ENCODE results near the gene TMEM258. TPM values are rescaled to one million over a fixed set of nuclear protein-coding genes. Genes with fewer than 3 reads are reported as not detected.

Gene TMEM258
- polyA plus RNA-seq (2012; ENCODE audit: insufficient read depth, insufficient read length, low read depth): 262 TPM

GRCh38 chr11:61792310-61793082 is at the start of gene TMEM258, which contains the start of gene FEN1:
Gene TMEM258, minus strand, starts transcription at chr11:61792599. Its CDS starts 41 bp downstream, at chr11:61792558.
Gene FEN1, plus strand, starts transcription at chr11:61792911. Its CDS starts 2,451 bp downstream, at chr11:61795362.
- Histone ChIP-seq H3K4me1 (no peaks in the 10 kb centered on the region), H3K4me3 (ENCODE audit: low read depth, low read length) (peak within 1 kb of the TSS; percentile 88), H3K27me3 (no peaks in the 10 kb centered on the region), H3K9me3 (no peaks in the 10 kb centered on the region), H3K36me3 (peaks cover 21% of the 10 kb centered on the region)
- TF ChIP-seq CTCF (IDR thresholded peaks at IDR 0.05; ENCODE audit: low read depth, low read length): no peak
- DNase-seq: peak; percentile 85

GRCh38 chr11:61841636-61842527 is 49.5 kb upstream of the TMEM258 start:
- H3K4me1 ChIP-seq: no peaks in the 10 kb centered on the region
- peaks cover 15% of the 10 kb centered on the region for H3K36me3 ChIP-seq
- no peaks in the 10 kb centered on the region for H3K27me3 ChIP-seq
- no peak for TF ChIP-seq CTCF (IDR thresholded peaks at IDR 0.05; ENCODE audit: low read depth, low read length)
- no peak overlapping the region for H3K4me3 ChIP-seq (ENCODE audit: low read depth, low read length)
- no peak for DNase-seq
- no peaks in the 10 kb centered on the region for H3K9me3 ChIP-seq

GRCh38 chr11:61840371-61840770 is 48.0 kb upstream of the TMEM258 start:
- Histone ChIP-seq H3K4me1 (no peaks in the 10 kb centered on the region), H3K9me3 (no peaks in the 10 kb centered on the region), H3K27me3 (no peaks in the 10 kb centered on the region), H3K4me3 (ENCODE audit: low read depth, low read length) (no peak overlapping the region), H3K36me3 (peaks cover 15% of the 10 kb centered on the region)
- DNase-seq: no peak
- no peak for TF ChIP-seq CTCF (IDR thresholded peaks at IDR 0.05; ENCODE audit: low read depth, low read length)

- no peak for DNase-seq
- Histone ChIP-seq H3K9me3 (no peaks in the 10 kb centered on the region), H3K36me3 (peaks cover 15% of the 10 kb centered on the region), H3K27me3 (no peaks in the 10 kb centered on the region), H3K4me1 (no peaks in the 10 kb centered on the region), H3K4me3 (ENCODE audit: low read depth, low read length) (no peak overlapping the region)
- TF ChIP-seq CTCF (IDR thresholded peaks at IDR 0.05; ENCODE audit: low read depth, low read length): no peak
Observed at GRCh38 chr11:61839742-61840141, 47.3 kb upstream of the TMEM258 start.

- no peak for DNase-seq
- Histone ChIP-seq H3K27me3 (no peaks in the 10 kb centered on the region), H3K4me1 (peaks cover 3% of the 10 kb centered on the region; the same call in 1 of the 2 replicates), H3K9me3 (no peaks in the 10 kb centered on the region), H3K36me3 (peaks cover 15% of the 10 kb centered on the region), H3K4me3 (ENCODE audit: low read depth, low read length) (no peak overlapping the region)
- TF ChIP-seq CTCF (IDR thresholded peaks at IDR 0.05; ENCODE audit: low read depth, low read length): no peak
Observed at GRCh38 chr11:61838921-61839320, 46.5 kb upstream of the TMEM258 start.
